K562 (cell line): ENCODE measurements around the gene TFF2. TPM values are rescaled to one million over a fixed set of nuclear protein-coding genes. Genes with fewer than 3 reads are reported as not detected.

Source experiments
- ATAC-seq: fragments of 200-7000 bp; cut with Tn5 transposase; 3 replicates; pipeline ENCODE4 v1.9.1; 2020; ENCODE audit warnings: moderate library complexity
- BruUV-seq: library from RNA; stranded (reverse); fragments of 400-500 nt; replicated peaks from 2 replicates; lab custom pipeline; 2021; lab: Mats Ljungman, UMichigan
- CTCF ChIA-PET: fragments of 300-600 bp; formaldehyde crosslinking; extraction: SDS; loops from one replicate; lab custom pipeline; 2021; ENCODE audit warnings: low intra/inter-chr PET ratio; lab: Yijun Ruan, JAX
- POLR2A ChIA-PET: fragments of 300-600, 350-650 bp; sonication (Branson Sonifier 250); formaldehyde crosslinking; extraction: SDS; loops from one replicate; lab custom pipeline; 2021; ENCODE audit warnings: antibody characterized with exemption, inconsistent platforms; lab: Yijun Ruan, JAX
- DNase-seq, 4 experiments: peaks; one replicate each; pipeline versions ENCODE4 v3.0.0 to v3.0.0-alpha.2; 2011 to 2018; ENCODE audit warnings: low spot score in 3 of 4, mixed read lengths in 3 of 4; ENCODE audit errors: extremely low read depth in 1 of 4
- FAIRE-seq: peaks from 2 replicates; lab custom pipeline; 2011; peaks lifted over from hg19 to GRCh38; lab: Jason Lieb, UNC
- H2AFZ ChIP-seq: 2 replicates; pipeline ENCODE4 v1.6.0; 2011; ENCODE audit warnings: low read depth, low read length, control low read depth, inconsistent platforms
- H3K27ac ChIP-seq: fragments of 200-600 bp; 3 replicates; pipeline ENCODE4 v1.8.0; 2011; ENCODE audit warnings: low read depth, mild to moderate bottlenecking, control low read depth, inconsistent platforms, low read length, moderate library complexity, mixed read lengths; ENCODE audit errors: extremely low read depth
- H3K27me3 ChIP-seq, 2 experiments: fragments of 300-600 bp in 1 of 2; 2 replicates in 1 of 2; 3 replicates in 1 of 2; pipeline versions ENCODE4 v1.6.0 to v1.8.0; 2011; ENCODE audit warnings: inconsistent platforms in 2 of 2, low read length in 2 of 2, mild to moderate bottlenecking in 1 of 2, mixed read lengths in 1 of 2, moderate library complexity in 1 of 2; ENCODE audit not compliant: control insufficient read depth in 2 of 2, insufficient read depth in 2 of 2
- H3K36me3 ChIP-seq: fragments of 300-600 bp; 3 replicates; pipeline ENCODE4 v1.8.0; 2011; ENCODE audit warnings: mild to moderate bottlenecking, low read length, inconsistent platforms; ENCODE audit not compliant: control insufficient read depth, insufficient read depth
- H3K4me1 ChIP-seq, 2 experiments: fragments of 200-600 bp in 1 of 2; replicated peaks in 1 of 2; 2 replicates in 1 of 2; 3 replicates in 1 of 2; pipeline versions ENCODE4 v1.5.1 to v1.8.0; 2011; ENCODE audit warnings: inconsistent platforms in 2 of 2, low read length in 2 of 2, mild to moderate bottlenecking in 1 of 2, mixed read lengths in 1 of 2, moderate library complexity in 1 of 2; ENCODE audit not compliant: control insufficient read depth in 2 of 2, insufficient read depth in 2 of 2
- H3K4me2 ChIP-seq: 2 replicates; pipeline ENCODE4 v1.6.1; 2011; ENCODE audit warnings: low read length, control low read depth, inconsistent platforms, mixed read lengths; ENCODE audit not compliant: insufficient read depth
- H3K4me3 ChIP-seq: fragments of 200-600 bp; sonication (generic), shearing (Covaris generic); 2 replicates; pipeline ENCODE4 v1.5.1; 2016; ENCODE audit warnings: control low read depth, inconsistent platforms
- H3K79me2 ChIP-seq: fragments of 200-600 bp; 3 replicates; pipeline ENCODE4 v1.8.0; 2011; ENCODE audit warnings: low read length, inconsistent platforms; ENCODE audit not compliant: control insufficient read depth, insufficient read depth
- H3K9ac ChIP-seq, 2 experiments: 2 replicates each; pipeline versions ENCODE4 v1.6.0 to v1.6.1; 2011; ENCODE audit warnings: low read depth in 2 of 2, low read length in 2 of 2, control low read depth in 1 of 2, inconsistent platforms in 1 of 2, mild to moderate bottlenecking in 1 of 2, mixed read lengths in 1 of 2; ENCODE audit not compliant: insufficient read depth in 1 of 2
- H3K9me1 ChIP-seq: one replicate; pipeline ENCODE4 v1.6.0; 2011; ENCODE audit warnings: inconsistent platforms, mild to moderate bottlenecking, low read length, moderate library complexity; ENCODE audit not compliant: control insufficient read depth, insufficient read depth
- H3K9me3 ChIP-seq: replicated peaks from 2 replicates; pipeline ENCODE4 v1.5.1; 2011; ENCODE audit warnings: low read depth, low read length, inconsistent platforms; ENCODE audit not compliant: control insufficient read depth, insufficient read depth
- H4K20me1 ChIP-seq: replicated peaks from 2 replicates; pipeline ENCODE4 v1.6.1; 2011; ENCODE audit warnings: low read length, inconsistent platforms, mixed read lengths; ENCODE audit not compliant: control insufficient read depth, insufficient read depth
- ARID2 ChIP-seq: fragments of 450-650 bp; IDR thresholded peaks from 2 replicates; pipeline ENCODE4 v1.6.1; 2017; ENCODE audit warnings: antibody characterized with exemption, mild to moderate bottlenecking
- BACH1 ChIP-seq: fragments of 200-800 bp; sonication (Bioruptor generic); IDR thresholded peaks from 2 replicates; pipeline ENCODE4 v1.6.1; 2016; ENCODE audit warnings: missing genetic modification characterization, missing compliant biosample characterization
- KDM1A ChIP-seq, 2 experiments: fragments of 450-650 bp; IDR thresholded peaks; 2 replicates each; pipeline ENCODE4 v1.6.1; 2016; ENCODE audit warnings: mild to moderate bottlenecking in 2 of 2
- KLF16 ChIP-seq: IDR thresholded peaks from 2 replicates; pipeline ENCODE4 v1.6.1; 2016; ENCODE audit warnings: antibody characterized with exemption
- NONO ChIP-seq, 2 experiments: fragments of 200-400 bp in 1 of 2; fragments of 450-650 bp in 1 of 2; formaldehyde crosslinking in 1 of 2; IDR thresholded peaks; 2 replicates each; pipeline ENCODE4 v1.6.1; 2017; ENCODE audit warnings: low read depth in 2 of 2, mild to moderate bottlenecking in 2 of 2, moderate library complexity in 2 of 2, low read length in 1 of 2
- NR1H2 ChIP-seq: sonication (generic); formaldehyde crosslinking; IDR thresholded peaks from 2 replicates; pipeline ENCODE4 v1.4.0; 2020; ENCODE audit warnings: mild to moderate bottlenecking, missing genetic modification reagents
- NR2C2 ChIP-seq, 2 experiments: fragments of 200-800 bp in 1 of 2; sonication (Bioruptor generic) in 1 of 2; sonication (generic) in 1 of 2; formaldehyde crosslinking in 1 of 2; IDR thresholded peaks; 2 replicates each; pipeline versions ENCODE4 v1.6.1 to v1.8.0; 2016 to 2022; ENCODE audit warnings: mild to moderate bottlenecking in 1 of 2, missing compliant biosample characterization in 1 of 2, missing genetic modification characterization in 1 of 2, missing genetic modification reagents in 1 of 2
- SLC30A9 ChIP-seq: fragments of 250-450 bp; sonication (Bioruptor Pico); IDR thresholded peaks from 2 replicates; pipeline ENCODE4 v1.8.0; 2022; ENCODE audit warnings: mild to moderate bottlenecking, moderate library complexity
- ZNF146 ChIP-seq: IDR thresholded peaks from one replicate; pipeline ENCODE4 v1.6.1; 2018; ENCODE audit warnings: missing compliant biosample characterization; ENCODE audit not compliant: unreplicated experiment
- ZNF165 ChIP-seq: fragments of 250-450 bp; sonication (Bioruptor Pico); IDR thresholded peaks from 2 replicates; pipeline ENCODE4 v1.4.0; 2020; ENCODE audit warnings: borderline replicate concordance
- ZZZ3 ChIP-seq: fragments of 450-650 bp; IDR thresholded peaks from 2 replicates; pipeline ENCODE4 v1.6.1; 2016; ENCODE audit warnings: antibody characterized with exemption, mild to moderate bottlenecking, moderate library complexity
- WGBS: fragments of 100-300 bp; shearing (Covaris generic); methylation state at CpG from one replicate; pipeline ENCODE4 v1.1.6; 2016; ENCODE audit warnings: low coverage, mixed read lengths; ENCODE audit not compliant: insufficient coverage; ENCODE audit errors: missing lambda C conversion rate; 5-methylcytosine and 5-hydroxymethylcytosine counted together
- in situ Hi-C: fragments of 300-500 bp; cut with MboI; formaldehyde crosslinking; loops from 4 replicates; pipeline ENCODE4 v1.15.0; 2018; ENCODE audit warnings: inconsistent platforms, mixed read lengths
- intact Hi-C: fragments of 100-400 bp; cut with micrococcal nuclease; formaldehyde crosslinking; loops from 2 replicates; pipeline ENCODE4 v1.14.2; 2022
- polyA plus RNA-seq, 8 experiments: library from polyadenylated mRNA; depleted of rRNA in 4 of 8; stranded (reverse) in 5 of 8; unstranded in 3 of 8; fragments of >200 nt; fragmentation: Nextera tagmentation in 2 of 8; fragmentation: Illumina TruSeq in 1 of 8; extraction: Ambion mirVana in 2 of 8; extraction: Trizol in 1 of 8; gene quantifications; 2 replicates each; pipeline versions ENCODE4 v1.2.1 to v1.2.3, GENCODE V29; 2011 to 2014; ENCODE audit warnings: inconsistent platforms in 1 of 8, missing spikeins in 1 of 8
- total RNA-seq, 7 experiments: library from RNA; depleted of rRNA in 6 of 7; stranded (reverse); fragments of >200 nt in 6 of 7; fragmentation: Illumina TruSeq in 2 of 7; extraction: Trizol in 2 of 7; gene quantifications; 2 replicates each; pipeline versions ENCODE4 v1.2.1 to v1.2.3, GENCODE V29; 2011 to 2021; ENCODE audit warnings: low replicate concordance in 1 of 7
- TF ChIP-seq, protein P1 (sequence below): fragments of 450-650 bp; formaldehyde crosslinking; IDR thresholded peaks from 2 replicates; pipeline ENCODE4 v1.4.0; 2020; ENCODE audit warnings: mild to moderate bottlenecking, mixed read lengths

TFF2 gene
- total and polyA plus RNA-seq, 9 of the 15 experiments (the other 6 are each of a cell fraction or from before 2014, with no cell fraction given): not detected

DNA sequence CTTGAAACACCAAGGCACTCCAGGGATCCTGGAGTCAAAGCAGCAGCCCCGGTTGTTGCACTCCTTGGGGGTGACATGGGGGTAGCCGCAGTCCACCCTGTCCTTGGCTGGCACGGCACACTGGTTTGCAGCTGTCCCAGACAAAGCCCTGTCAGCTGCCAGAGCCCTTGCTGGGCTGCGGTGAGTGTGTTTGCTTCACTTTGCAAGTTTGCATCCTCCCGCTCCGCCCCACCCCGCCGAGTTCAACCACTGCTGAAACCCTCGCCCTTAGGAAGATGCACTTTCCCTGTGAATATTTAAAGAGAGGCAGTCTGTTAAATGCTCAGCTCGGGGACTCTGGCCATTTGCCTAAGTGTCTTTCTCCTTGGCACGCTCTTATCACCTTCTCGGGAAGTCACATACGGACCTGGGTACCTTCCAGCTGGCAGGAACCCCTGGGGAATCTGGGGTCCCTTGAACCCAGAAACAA, 37.3 kb downstream of the TFF2 start:
- no peaks in the 10 kb centered on the region for H3K9me1 ChIP-seq
- no peak overlapping the region for H3K4me3 ChIP-seq
- H4K20me1 ChIP-seq: peaks cover 26% of the 10 kb centered on the region
- ATAC-seq (no peak), FAIRE-seq (no peak), DNase-seq (no peak)
- H2AFZ ChIP-seq: no peak overlapping the region
- intact Hi-C loops (no loop called here), in situ Hi-C loops (loop anchor here (10.0 kb wide), 1 partner anchor 131 kb away; no protein-coding TSS in a partner anchor)
- POLR2A ChIA-PET: interaction anchor here (2.1 kb wide), 1 partner anchor 11 kb away, joined by 8 read pairs; no protein-coding TSS in a partner anchor
- BruUV-seq: no TSS peak
- no peak overlapping the region for H3K4me2 ChIP-seq
- H3K79me2 ChIP-seq: no peaks in the 10 kb centered on the region
- H3K36me3 ChIP-seq: no peaks in the 10 kb centered on the region
- no peak overlapping the region for H3K27ac ChIP-seq
- H3K27me3 ChIP-seq: peaks cover 53 to 93% of the 10 kb centered on the region in 2 experiments
- TF ChIP-seq SLC30A9 (CRISPR knock-in tag): no peak
- H3K9ac ChIP-seq: no peak overlapping the region
- 3% methylated on average over 13 of the region's 13 CpGs for WGBS
- H3K9me3 ChIP-seq: no peaks in the 10 kb centered on the region
- peaks cover 0 to 10% of the 10 kb centered on the region in 2 experiments; a peak in 1 of 5 replicates for H3K4me1 ChIP-seq
- CTCF ChIA-PET: no interaction called here

DNA sequence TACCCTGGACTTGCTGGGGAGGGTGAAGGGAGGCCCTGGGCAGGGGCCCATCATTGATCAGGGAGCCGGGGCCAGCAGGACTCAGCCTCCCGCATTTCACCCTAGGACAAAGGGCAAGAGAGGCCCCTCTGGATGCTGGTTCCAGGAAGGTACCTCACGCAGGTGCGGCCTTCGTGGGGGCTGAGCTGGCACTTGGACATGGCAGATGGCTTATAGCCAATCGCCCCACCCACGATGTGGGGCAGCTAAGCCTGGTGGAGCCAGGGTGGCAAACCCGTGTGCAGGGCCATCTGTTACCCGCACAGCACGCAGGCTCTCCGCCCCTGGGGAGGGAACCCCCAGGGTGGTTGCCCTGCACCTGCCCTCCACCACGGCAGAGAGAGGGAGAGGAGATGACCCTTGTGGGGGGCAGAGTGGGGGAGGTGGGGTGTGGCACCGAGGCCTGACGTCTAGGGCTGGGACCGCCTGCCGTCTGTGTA, 38.1 kb downstream of the TFF2 start:
- H3K27me3 ChIP-seq: peaks cover 51 to 92% of the 10 kb centered on the region in 2 experiments
- POLR2A ChIA-PET: interaction anchor here (0.6 kb wide), 1 partner anchor 171 kb away, joined by 3 read pairs; no protein-coding TSS in a partner anchor
- no peaks in the 10 kb centered on the region for H3K9me1 ChIP-seq
- in situ Hi-C loops (loop anchor here (10.0 kb wide), 1 partner anchor 132 kb away; no protein-coding TSS in a partner anchor), intact Hi-C loops (no loop called here)
- CTCF ChIA-PET: no interaction called here
- H3K27ac ChIP-seq: no peak overlapping the region
- peaks cover 32% of the 10 kb centered on the region for H4K20me1 ChIP-seq
- H3K79me2 ChIP-seq: no peaks in the 10 kb centered on the region
- no peak overlapping the region for H3K9ac ChIP-seq
- ATAC-seq (no peak), DNase-seq (no peak), FAIRE-seq (no peak)
- H3K36me3 ChIP-seq: no peaks in the 10 kb centered on the region
- no peaks in the 10 kb centered on the region for H3K9me3 ChIP-seq
- no TSS peak for BruUV-seq
- no peak overlapping the region for H2AFZ ChIP-seq
- no peak overlapping the region for H3K4me3 ChIP-seq
- peaks cover 0 to 10% of the 10 kb centered on the region in 2 experiments; a peak in 1 of 5 replicates for H3K4me1 ChIP-seq
- no peak overlapping the region for H3K4me2 ChIP-seq
- 5% methylated on average over 16 of the region's 16 CpGs for WGBS
- TF ChIP-seq BACH1 (tag) (no peak), KLF16 (no peak), ZZZ3 (no peak), NR2C2 (CRISPR knock-in tag; IDR thresholded peaks at IDR 0.05) (no peak), NR2C2 (tag; IDR thresholded peaks at IDR 0.05) (no peak), ARID2 (no peak), KDM1A (IDR thresholded peaks at IDR 0.05) (no peak), ZNF146 (CRISPR knock-in tag) (no peak), NR1H2 (no peak), ZNF165 (CRISPR knock-in tag) (no peak), NONO (IDR thresholded peaks at IDR 0.05; ENCODE audit: low read depth in 2 of 2, low read length in 1 of 2) (no peak)
- TF ChIP-seq, protein P1, sequence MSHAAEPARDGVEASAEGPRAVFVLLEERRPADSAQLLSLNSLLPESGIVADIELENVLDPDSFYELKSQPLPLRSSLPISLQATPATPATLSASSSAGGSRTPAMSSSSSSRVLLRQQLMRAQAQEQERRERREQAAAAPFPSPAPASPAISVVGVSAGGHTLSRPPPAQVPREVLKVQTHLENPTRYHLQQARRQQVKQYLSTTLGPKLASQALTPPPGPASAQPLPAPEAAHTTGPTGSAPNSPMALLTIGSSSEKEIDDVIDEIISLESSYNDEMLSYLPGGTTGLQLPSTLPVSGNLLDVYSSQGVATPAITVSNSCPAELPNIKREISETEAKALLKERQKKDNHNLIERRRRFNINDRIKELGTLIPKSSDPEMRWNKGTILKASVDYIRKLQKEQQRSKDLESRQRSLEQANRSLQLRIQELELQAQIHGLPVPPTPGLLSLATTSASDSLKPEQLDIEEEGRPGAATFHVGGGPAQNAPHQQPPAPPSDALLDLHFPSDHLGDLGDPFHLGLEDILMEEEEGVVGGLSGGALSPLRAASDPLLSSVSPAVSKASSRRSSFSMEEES: no peak
